HEK293 (cell line): Measurements from ENCODE around the gene GNB5.

Experiments used
- BCL11A ChIP-seq: fragments of 450-650 bp; formaldehyde crosslinking; IDR thresholded peaks from 2 replicates; pipeline ENCODE4 v1.5.1; 2016; ENCODE audit warnings: low read depth, missing biosample characterization, missing genetic modification characterization
- ZNF140 ChIP-seq: fragments of 450-650 bp; formaldehyde crosslinking; IDR thresholded peaks from 2 replicates; pipeline ENCODE4 v1.5.1; 2016; ENCODE audit warnings: missing biosample characterization, missing genetic modification characterization

- TF ChIP-seq ZNF140 (tag by site-specific recombination) (no peak), BCL11A (tag by site-specific recombination) (no peak)
These were observed 46.5 kb downstream of the GNB5 start for GRCh38 chr15:52144656-52145178.
